KMS-11 (cell line): ENCODE measurements around the gene SH3GLB2.
"Not testable (repeated sequence)": the region's sequence is repeated elsewhere in the genome, so short reads cannot be mapped to it uniquely, and the experiment has no call there.

Experiments
- H2AFZ ChIP-seq: fragments of 200-600 bp; sonication (generic); 2 replicates; pipeline ENCODE4 v1.6.1; 2016; ENCODE audit warnings: antibody characterized with exemption, mixed run types, low read depth
- H3K27ac ChIP-seq: fragments of 200-600 bp; sonication (generic); 2 replicates; pipeline ENCODE4 v1.6.1; 2016; ENCODE audit warnings: mild to moderate bottlenecking, mixed run types
- H3K27me3 ChIP-seq: fragments of 200-600 bp; sonication (generic); 2 replicates; pipeline ENCODE4 v1.6.1; 2017; ENCODE audit warnings: mild to moderate bottlenecking, low read depth, mixed run types, moderate library complexity; ENCODE audit not compliant: insufficient read depth
- H3K36me3 ChIP-seq: fragments of 200-600 bp; sonication (generic); 2 replicates; pipeline ENCODE4 v1.6.1; 2017; ENCODE audit warnings: mild to moderate bottlenecking, mixed run types; ENCODE audit not compliant: insufficient read depth
- H3K4me1 ChIP-seq: fragments of 200-600 bp; sonication (generic); 2 replicates; pipeline ENCODE4 v1.6.1; 2016; ENCODE audit warnings: mild to moderate bottlenecking, low read depth, mixed run types; ENCODE audit not compliant: poor library complexity, severe bottlenecking
- H3K4me2 ChIP-seq: fragments of 200-600 bp; sonication (generic); 2 replicates; pipeline ENCODE4 v1.7.0; 2016; ENCODE audit warnings: mild to moderate bottlenecking, mixed run types
- H3K4me3 ChIP-seq: fragments of 200-600 bp; sonication (generic); IDR thresholded peaks from 2 replicates; pipeline ENCODE4 v1.6.1; 2017; ENCODE audit warnings: low read depth, low read length, mixed read lengths; ENCODE audit not compliant: insufficient read depth
- H3K79me2 ChIP-seq: fragments of 200-600 bp; sonication (generic); 2 replicates; pipeline ENCODE4 v1.6.1; 2016; ENCODE audit warnings: low read depth, mixed run types; ENCODE audit not compliant: insufficient read depth
- H3K9ac ChIP-seq: fragments of 200-600 bp; sonication (generic); 2 replicates; pipeline ENCODE4 v1.6.1; 2016; ENCODE audit warnings: mild to moderate bottlenecking, mixed run types
- H4K20me1 ChIP-seq: fragments of 200-600 bp; sonication (generic); 2 replicates; pipeline ENCODE4 v1.6.1; 2016; ENCODE audit warnings: mild to moderate bottlenecking, mixed run types; ENCODE audit not compliant: insufficient read depth
- TF ChIP-seq, protein P1 (sequence below): fragments of 200-600 bp; sonication (generic); conservative IDR thresholded peaks from 2 replicates; pipeline ENCODE4 v1.6.1; 2017; ENCODE audit warnings: low read depth, mild to moderate bottlenecking, antibody characterized with exemption, low read length, moderate library complexity, mixed read lengths

Gene SH3GLB2

GRCh38 chr9:128972956-128973355 is 55.2 kb downstream of the SH3GLB2 start:
- Histone ChIP-seq H3K4me3 (no peak overlapping the region), H3K4me1 (no peaks in the 10 kb centered on the region), H3K9ac (no peak overlapping the region), H3K27me3 (no peaks in the 10 kb centered on the region), H4K20me1 (no peaks in the 10 kb centered on the region), H3K79me2 (no peaks in the 10 kb centered on the region), H3K4me2 (no peak overlapping the region), H3K27ac (no peak overlapping the region), H3K36me3 (peaks cover 7% of the 10 kb centered on the region; the same call in 1 of the 2 replicates), H2AFZ (no peak overlapping the region)
- TF ChIP-seq, protein P1, sequence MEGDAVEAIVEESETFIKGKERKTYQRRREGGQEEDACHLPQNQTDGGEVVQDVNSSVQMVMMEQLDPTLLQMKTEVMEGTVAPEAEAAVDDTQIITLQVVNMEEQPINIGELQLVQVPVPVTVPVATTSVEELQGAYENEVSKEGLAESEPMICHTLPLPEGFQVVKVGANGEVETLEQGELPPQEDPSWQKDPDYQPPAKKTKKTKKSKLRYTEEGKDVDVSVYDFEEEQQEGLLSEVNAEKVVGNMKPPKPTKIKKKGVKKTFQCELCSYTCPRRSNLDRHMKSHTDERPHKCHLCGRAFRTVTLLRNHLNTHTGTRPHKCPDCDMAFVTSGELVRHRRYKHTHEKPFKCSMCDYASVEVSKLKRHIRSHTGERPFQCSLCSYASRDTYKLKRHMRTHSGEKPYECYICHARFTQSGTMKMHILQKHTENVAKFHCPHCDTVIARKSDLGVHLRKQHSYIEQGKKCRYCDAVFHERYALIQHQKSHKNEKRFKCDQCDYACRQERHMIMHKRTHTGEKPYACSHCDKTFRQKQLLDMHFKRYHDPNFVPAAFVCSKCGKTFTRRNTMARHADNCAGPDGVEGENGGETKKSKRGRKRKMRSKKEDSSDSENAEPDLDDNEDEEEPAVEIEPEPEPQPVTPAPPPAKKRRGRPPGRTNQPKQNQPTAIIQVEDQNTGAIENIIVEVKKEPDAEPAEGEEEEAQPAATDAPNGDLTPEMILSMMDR: no peak

GRCh38 chr9:128969491-128969890 is 58.6 kb downstream of the SH3GLB2 start:
- no peaks in the 10 kb centered on the region for H3K36me3 ChIP-seq

DNA sequence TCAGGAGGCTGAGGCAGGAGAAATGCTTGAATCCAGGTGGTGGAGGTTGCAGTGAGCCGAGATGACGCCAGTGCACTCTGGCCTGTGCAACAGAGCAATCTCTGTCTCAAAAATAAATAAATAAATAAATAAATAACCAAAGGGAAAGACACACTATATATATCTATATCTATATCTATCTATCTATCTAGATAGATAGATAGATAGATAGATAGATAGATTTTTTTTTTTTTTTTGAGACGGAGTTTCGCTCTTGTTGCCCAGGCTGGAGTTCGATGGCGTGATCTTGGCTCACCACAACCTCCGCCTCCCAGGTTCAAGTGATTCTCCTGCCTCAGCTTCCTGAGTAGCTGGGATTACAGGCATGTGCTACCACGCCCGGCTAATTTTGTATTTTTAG is 66.7 kb downstream of the SH3GLB2 start:
- not testable (repeated sequence) for H3K4me1 ChIP-seq, H4K20me1 ChIP-seq, H3K27ac ChIP-seq, H3K27me3 ChIP-seq, H3K9ac ChIP-seq, H3K4me2 ChIP-seq, H3K4me3 ChIP-seq, H2AFZ ChIP-seq, H3K79me2 ChIP-seq
- peaks cover 17% of the 10 kb centered on the region; the same call in 1 of the 2 replicates for H3K36me3 ChIP-seq

More at GRCh38 chr9:128969491-128969890, 58.6 kb downstream of the SH3GLB2 start:
- no peak overlapping the region for H3K9ac ChIP-seq
- no peak overlapping the region for H3K27ac ChIP-seq
- no peaks in the 10 kb centered on the region for H3K79me2 ChIP-seq
- no peak overlapping the region for H3K4me2 ChIP-seq
- no peak overlapping the region for H3K4me3 ChIP-seq
- no peaks in the 10 kb centered on the region for H3K4me1 ChIP-seq
- H2AFZ ChIP-seq: no peak overlapping the region
- H3K27me3 ChIP-seq: no peaks in the 10 kb centered on the region
- no peaks in the 10 kb centered on the region for H4K20me1 ChIP-seq
- TF ChIP-seq, protein P1: no peak
